CD14-positive monocyte (primary cell): ENCODE results near the gene TTC9C. TPM values are rescaled to one million over a fixed set of nuclear protein-coding genes. Genes with fewer than 3 reads are reported as not detected.

ENCODE experiments used
- DNase-seq, 3 donors: peaks; one replicate each; pipeline ENCODE4 v3.0.0-alpha.2; 2011 to 2022
- H2AFZ ChIP-seq: 2 replicates; pipeline ENCODE4 v1.6.0; 2012; ENCODE audit warnings: mild to moderate bottlenecking, low read depth, low read length, inconsistent platforms; ENCODE audit not compliant: insufficient read depth, poor library complexity, severe bottlenecking
- H3K27ac ChIP-seq, 2 donors: 1 replicate in 1 of 2; 2 replicates in 1 of 2; pipeline ENCODE4 v1.5.1; 2012 to 2013; ENCODE audit warnings: low read length in 2 of 2, control low read depth in 1 of 2, inconsistent platforms in 1 of 2, low read depth in 1 of 2, mild to moderate bottlenecking in 1 of 2
- H3K27me3 ChIP-seq, 2 donors: one replicate each; pipeline versions ENCODE4 v1.6.0 to v1.6.1; 2011 to 2013; ENCODE audit warnings: low read length in 2 of 2; ENCODE audit not compliant: control insufficient read depth in 2 of 2, insufficient read depth in 2 of 2
- H3K36me3 ChIP-seq, 2 donors: replicated peaks in 1 of 2; 1 replicate in 1 of 2; 2 replicates in 1 of 2; pipeline versions ENCODE4 v1.5.1 to v1.6.1; 2012 to 2013; ENCODE audit warnings: low read length in 2 of 2, control low read depth in 1 of 2, inconsistent platforms in 1 of 2, mild to moderate bottlenecking in 1 of 2; ENCODE audit not compliant: insufficient read depth in 2 of 2, control insufficient read depth in 1 of 2
- H3K4me1 ChIP-seq, 2 donors: 1 replicate in 1 of 2; 2 replicates in 1 of 2; pipeline versions ENCODE4 v1.5.1 to v1.6.1; 2012 to 2013; ENCODE audit warnings: low read length in 2 of 2, control low read depth in 1 of 2, inconsistent platforms in 1 of 2, mild to moderate bottlenecking in 1 of 2, moderate library complexity in 1 of 2; ENCODE audit not compliant: insufficient read depth in 2 of 2, control insufficient read depth in 1 of 2
- H3K4me2 ChIP-seq: replicated peaks from 2 replicates; pipeline ENCODE3; 2012; ENCODE audit warnings: low read length, moderate library complexity, mild to moderate bottlenecking; ENCODE audit not compliant: poor library complexity, severe bottlenecking; ENCODE audit errors: extremely low read depth
- H3K4me3 ChIP-seq, 3 experiments: fragments of 200-600 bp in 1 of 3; sonication (generic) in 1 of 3; replicated peaks in 1 of 3; 1 replicate in 2 of 3; 2 replicates in 1 of 3; pipeline ENCODE4 v1.5.1; 2011 to 2013; ENCODE audit warnings: low read length in 3 of 3, mild to moderate bottlenecking in 3 of 3, control low read depth in 2 of 3, low read depth in 2 of 3, inconsistent platforms in 1 of 3, moderate library complexity in 1 of 3
- H3K79me2 ChIP-seq: 2 replicates; pipeline ENCODE4 v1.6.0; 2012; ENCODE audit warnings: mild to moderate bottlenecking, control low read depth, inconsistent platforms, low read length, moderate library complexity; ENCODE audit not compliant: insufficient read depth
- H3K9ac ChIP-seq: 2 replicates; pipeline ENCODE4 v1.6.0; 2017; ENCODE audit warnings: low read length, mild to moderate bottlenecking; ENCODE audit not compliant: insufficient read depth, poor library complexity, severe bottlenecking
- H3K9me3 ChIP-seq, 2 donors: replicated peaks in 1 of 2; 1 replicate in 1 of 2; 2 replicates in 1 of 2; pipeline versions ENCODE4 v1.5.1 to v1.6.1; 2012 to 2013; ENCODE audit warnings: low read length in 2 of 2, control low read depth in 1 of 2; ENCODE audit not compliant: control insufficient read depth in 1 of 2, insufficient read depth in 1 of 2
- H4K20me1 ChIP-seq: 2 replicates; pipeline ENCODE4 v1.6.0; 2012; ENCODE audit warnings: mild to moderate bottlenecking, low read length, control low read depth, moderate library complexity; ENCODE audit not compliant: insufficient read depth
- H3K27ac Mint-ChIP-seq, 7 donors: one replicate each; pipeline ENCODE4 v1.8.0; 2020; ENCODE audit warnings: mild to moderate bottlenecking in 7 of 7, mixed read lengths in 7 of 7, moderate library complexity in 6 of 7, inconsistent platforms in 2 of 7
- H3K27me3 Mint-ChIP-seq, 3 donors: one replicate each; pipeline ENCODE4 v1.8.0; 2021 to 2022; ENCODE audit warnings: low read depth in 3 of 3, mild to moderate bottlenecking in 3 of 3, mixed read lengths in 3 of 3, moderate library complexity in 3 of 3, inconsistent platforms in 1 of 3
- H3K36me3 Mint-ChIP-seq, 2 donors: one replicate each; pipeline ENCODE4 v1.8.0; 2020; ENCODE audit warnings: mixed read lengths in 2 of 2, inconsistent platforms in 1 of 2, mild to moderate bottlenecking in 1 of 2
- H3K4me1 Mint-ChIP-seq: one replicate; pipeline ENCODE4 v1.8.0; 2020; ENCODE audit warnings: mild to moderate bottlenecking, mixed read lengths
- H3K4me3 Mint-ChIP-seq, 2 donors: one replicate each; pipeline ENCODE4 v1.8.0; 2020; ENCODE audit warnings: mild to moderate bottlenecking in 2 of 2, mixed read lengths in 2 of 2, moderate library complexity in 1 of 2
- H3K9me3 Mint-ChIP-seq, 7 donors: one replicate each; pipeline ENCODE4 v1.8.0; 2020 to 2022; ENCODE audit warnings: mixed read lengths in 7 of 7, mild to moderate bottlenecking in 6 of 7, moderate library complexity in 6 of 7, inconsistent platforms in 2 of 7
- CTCF ChIP-seq: fragments of 200-600 bp; IDR thresholded peaks from one replicate; pipeline ENCODE4 v1.8.0; 2022; ENCODE audit warnings: antibody characterized with exemption, mild to moderate bottlenecking
- WGBS: methylation state at CpG from one replicate; pipeline ENCODE4 v1.1.5; 2013; ENCODE audit warnings: missing lambda C conversion rate; ENCODE audit not compliant: insufficient coverage; 5-methylcytosine and 5-hydroxymethylcytosine counted together
- intact Hi-C, 2 donors: fragments of 100-400 bp; cut with micrococcal nuclease; formaldehyde crosslinking; loops; one replicate each; pipeline versions ENCODE4 v1.15.0 to v1.15.1; 2023
- polyA minus RNA-seq: library from RNA; depleted of rRNA, polyadenylated mRNA; stranded (reverse); fragments of >200 nt; gene quantifications from 2 replicates; pipeline ENCODE4 v1.2.3, GENCODE V29; 2012
- polyA plus RNA-seq, 3 donors: library from polyadenylated mRNA; depleted of rRNA in 1 of 3; unstranded in 2 of 3; stranded (reverse) in 1 of 3; fragments of 300-500 nt in 2 of 3; fragments of >200 nt in 1 of 3; fragmentation: Illumina TruSeq in 2 of 3; gene quantifications; 1 replicate in 2 of 3; 2 replicates in 1 of 3; pipeline ENCODE4 v1.2.3, GENCODE V29; 2012 to 2021
- total RNA-seq, 12 experiments: library from RNA in 1 of 12; stranded (reverse) in 1 of 12; fragments of 120-200 nt in 1 of 12; gene quantifications; one replicate each; pipeline ENCODE4 v1.2.4 and lab custom pipeline; 2013 to 2026; ENCODE audit warnings: mixed read lengths in 6 of 12, inconsistent platforms in 1 of 12

The TTC9C gene, protein sequence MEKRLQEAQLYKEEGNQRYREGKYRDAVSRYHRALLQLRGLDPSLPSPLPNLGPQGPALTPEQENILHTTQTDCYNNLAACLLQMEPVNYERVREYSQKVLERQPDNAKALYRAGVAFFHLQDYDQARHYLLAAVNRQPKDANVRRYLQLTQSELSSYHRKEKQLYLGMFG
- total RNA-seq (2013) = 39.5 TPM
- 10 to 100 TPM; 17.9 to 21.6 (median 20.4) TPM for polyA plus RNA-seq
- 18.1 and 24.7 TPM in 2 replicates for polyA minus RNA-seq
- total RNA-seq (lab: John Stamatoyannopoulos, UW) = 3.4 to 13.3 (median 5.9) reads per million in 11 experiments

DNA sequence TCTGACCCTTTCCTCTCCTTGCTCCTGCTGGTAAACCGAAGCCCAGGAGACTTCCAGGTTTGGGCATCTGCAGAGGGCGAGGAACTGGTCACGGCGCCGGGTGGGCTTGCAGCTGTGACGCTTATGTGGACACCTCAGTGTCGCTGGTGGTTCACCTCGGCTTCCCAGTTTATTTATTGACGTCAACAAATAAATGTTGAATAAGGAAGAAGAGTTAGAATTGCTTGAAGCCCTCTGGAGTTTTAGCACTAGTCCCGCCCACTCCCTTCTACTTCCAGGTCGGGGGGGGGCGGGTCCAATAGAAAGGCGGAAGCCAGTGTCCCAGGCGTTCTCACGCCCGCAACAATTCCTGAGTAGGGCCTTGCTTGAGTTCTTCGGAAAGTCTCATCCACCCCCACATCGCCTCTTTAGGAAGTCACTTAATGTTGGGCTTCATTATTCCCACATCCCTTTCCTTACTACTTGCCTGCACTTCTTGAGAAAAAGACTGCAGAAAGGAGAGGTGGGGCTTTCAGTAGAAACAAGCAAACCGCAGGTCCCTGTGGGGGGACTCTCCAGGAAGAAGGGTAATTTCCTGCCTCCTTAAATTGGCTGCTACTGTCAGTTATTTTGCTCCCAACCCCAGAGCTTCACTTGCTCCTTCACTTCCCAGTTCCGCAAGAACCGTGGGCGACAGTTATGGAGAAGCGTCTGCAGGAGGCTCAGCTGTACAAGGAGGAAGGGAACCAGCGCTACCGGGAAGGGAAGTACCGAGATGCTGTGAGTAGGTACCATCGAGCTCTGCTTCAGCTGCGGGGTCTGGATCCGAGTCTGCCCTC is at the start of gene TTC9C:
Gene TTC9C, plus strand, starts transcription at position 316 of the 818 bp plus-strand sequence. Its CDS starts 363 bp downstream, at position 679.
- H3K4me2 ChIP-seq = peak within 1 kb of the TSS; percentile 100
- H3K27me3 ChIP-seq = no peaks in the 10 kb centered on the region
- H3K27me3 Mint-ChIP-seq = no peaks in the 10 kb centered on the region
- peak within 1 kb of the TSS; percentile 84 to 97 (median 91) for H3K4me3 ChIP-seq
- H3K27ac Mint-ChIP-seq = peak within 1 kb of the TSS; percentile 94 to 98 (median 98)
- H3K36me3 ChIP-seq = peaks cover 22 to 26% of the 10 kb centered on the region in 2 donors
- H3K4me3 Mint-ChIP-seq = peak within 1 kb of the TSS; percentile 91 to 98
- intact Hi-C loops = loop anchor here (5.0 kb wide), 1 partner anchor 44 kb away; the partner anchor contains the start of gene TAF6L (in 2 of the 2)
- no peaks in the 10 kb centered on the region for H3K9me3 ChIP-seq
- H3K4me1 ChIP-seq = peaks cover 36 to 45% of the 10 kb centered on the region in 2 donors
- peak within 1 kb of the TSS; percentile 91 for H3K9ac ChIP-seq
- peak within 1 kb of the TSS; percentile 88 to 91 for H3K27ac ChIP-seq
- peak; percentile 74 to 87 (median 86) for DNase-seq
- H4K20me1 ChIP-seq = peaks cover 47% of the 10 kb centered on the region
- 0% methylated on average over 10 of the region's 29 CpGs for WGBS
- peaks cover 47% of the 10 kb centered on the region for H3K4me1 Mint-ChIP-seq
- peaks cover 22 to 37% of the 10 kb centered on the region in 2 donors for H3K36me3 Mint-ChIP-seq
- H3K9me3 Mint-ChIP-seq = peaks cover 0 to 3% (median 0%) of the 10 kb centered on the region in 7 donors
- H3K79me2 ChIP-seq = peaks cover 81% of the 10 kb centered on the region
- peak within 1 kb of the TSS; percentile 90 for H2AFZ ChIP-seq
- no peak for TF ChIP-seq CTCF
